Stimulated activated naive CD4-positive, alpha-beta T cell (primary cell): ENCODE measurements around the gene ODR4.
"Not testable (repeated sequence)": the region's sequence is repeated elsewhere in the genome, so short reads cannot be mapped to it uniquely, and the experiment has no call there.

Experiments used
- DNase-seq, 6 experiments: peaks; one replicate each; lab custom pipeline; 2025; lab: John Stamatoyannopoulos, UW

ODR4 gene

GRCh38 chr1:186421446-186421845 lies 45.8 kb downstream of the ODR4 start:
- no peak for DNase-seq

GRCh38 chr1:186424539-186424938 lies 48.9 kb downstream of the ODR4 start:
- DNase-seq, result no peak

- DNase-seq, result no peak
These were observed 50.5 kb downstream of the ODR4 start for GRCh38 chr1:186426118-186426517.

GRCh38 chr1:186429017-186429416 lies 53.4 kb downstream of the ODR4 start:
- DNase-seq, result no peak

GRCh38 chr1:186435336-186435735 lies 59.7 kb downstream of the ODR4 start:
- DNase-seq, result no peak

- no peak for DNase-seq
These were observed 62.9 kb downstream of the ODR4 start for GRCh38 chr1:186438567-186438966.

- DNase-seq, result no peak
These were observed 64.9 kb downstream of the ODR4 start for GRCh38 chr1:186440584-186440983.

- no peak for DNase-seq
These were observed 67.2 kb downstream of the ODR4 start for GRCh38 chr1:186442651-186443375.

- no peak for DNase-seq
These were observed 68.0 kb downstream of the ODR4 start for GRCh38 chr1:186443638-186444037.

GRCh38 chr1:186446152-186446551 lies 70.5 kb downstream of the ODR4 start:
- DNase-seq, result no peak

GRCh38 chr1:186454981-186455380 lies 79.3 kb downstream of the ODR4 start:
- no peak for DNase-seq

GRCh38 chr1:186456729-186457255 lies 81.2 kb downstream of the ODR4 start:
- DNase-seq, result no peak

GRCh38 chr1:186459161-186459560 lies 83.5 kb downstream of the ODR4 start:
- not testable (repeated sequence) for DNase-seq

GRCh38 chr1:186461014-186461413 lies 85.4 kb downstream of the ODR4 start, which contains the start of gene PDC:
Gene PDC (minus strand): TSS chr1:186461114. CDS start chr1:186449459, 11,655 bp downstream.
- DNase-seq, result no peak

- no peak for DNase-seq
These were observed 87.9 kb downstream of the ODR4 start for GRCh38 chr1:186463511-186463910.

- DNase-seq, result no peak
These were observed 88.3 kb downstream of the ODR4 start for GRCh38 chr1:186463926-186464325.

- not testable (repeated sequence) for DNase-seq
These were observed 89.9 kb downstream of the ODR4 start for GRCh38 chr1:186465491-186465890.

GRCh38 chr1:186465946-186466345 lies 90.3 kb downstream of the ODR4 start:
- DNase-seq, result no peak
